Measurements from ENCODE around the gene ZSWIM5.

- TF ChIP-seq HDAC2 (IDR thresholded peaks at IDR 0.05; ENCODE audit: borderline replicate concordance in 1 of 2, low read depth in 2 of 2, low read length in 2 of 2) (no peak), POLR2A (IDR thresholded peaks at IDR 0.05; ENCODE audit: control extremely low read depth in 1 of 2, low read depth in 2 of 2, low read length in 2 of 2) (no peak)
Measured at GRCh38 chr1:45004281-45004920, 202.0 kb downstream of the ZSWIM5 start.
